ENCODE results near the gene ARSA.
"Not testable (repeated sequence)": the region's sequence is repeated elsewhere in the genome, so short reads cannot be mapped to it uniquely, and the experiment has no call there.

The ARSA gene

DNA sequence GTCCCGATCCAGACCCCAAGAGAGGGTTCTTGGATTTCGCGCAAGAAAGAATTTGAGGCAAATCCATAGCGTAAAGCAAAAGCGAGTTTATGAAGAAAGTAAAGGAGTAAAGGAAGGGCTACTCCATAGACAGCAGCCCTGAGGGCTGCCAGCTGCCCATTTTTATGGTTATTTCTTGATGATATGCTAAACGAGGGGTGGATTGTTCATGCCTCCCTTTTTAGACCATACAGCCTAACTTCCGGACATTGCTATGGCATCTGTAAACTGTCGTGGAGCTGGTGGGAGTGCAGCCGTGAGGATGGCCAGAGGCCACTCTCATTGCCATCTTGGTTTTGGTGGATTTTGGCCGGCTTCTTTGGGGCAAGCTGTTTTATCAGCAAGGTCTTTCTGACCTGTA lies 25.3 kb upstream of the ARSA start:
- no peak for DNase-seq

DNA sequence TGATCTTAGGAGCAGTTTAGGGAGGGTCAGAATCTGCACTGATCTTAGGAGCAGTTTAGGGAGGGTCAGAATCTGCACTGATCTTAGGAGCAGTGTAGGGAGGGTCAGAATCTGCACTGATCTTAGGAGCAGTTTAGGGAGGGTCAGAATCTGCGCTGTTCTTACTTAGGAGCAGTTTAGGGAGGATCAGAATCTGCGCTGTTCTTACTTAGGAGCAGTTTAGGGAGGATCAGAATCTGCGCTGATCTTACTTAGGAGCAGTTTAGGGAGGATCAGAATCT lies 15.8 kb upstream of the ARSA start:
- not testable (repeated sequence) for DNase-seq

DNA sequence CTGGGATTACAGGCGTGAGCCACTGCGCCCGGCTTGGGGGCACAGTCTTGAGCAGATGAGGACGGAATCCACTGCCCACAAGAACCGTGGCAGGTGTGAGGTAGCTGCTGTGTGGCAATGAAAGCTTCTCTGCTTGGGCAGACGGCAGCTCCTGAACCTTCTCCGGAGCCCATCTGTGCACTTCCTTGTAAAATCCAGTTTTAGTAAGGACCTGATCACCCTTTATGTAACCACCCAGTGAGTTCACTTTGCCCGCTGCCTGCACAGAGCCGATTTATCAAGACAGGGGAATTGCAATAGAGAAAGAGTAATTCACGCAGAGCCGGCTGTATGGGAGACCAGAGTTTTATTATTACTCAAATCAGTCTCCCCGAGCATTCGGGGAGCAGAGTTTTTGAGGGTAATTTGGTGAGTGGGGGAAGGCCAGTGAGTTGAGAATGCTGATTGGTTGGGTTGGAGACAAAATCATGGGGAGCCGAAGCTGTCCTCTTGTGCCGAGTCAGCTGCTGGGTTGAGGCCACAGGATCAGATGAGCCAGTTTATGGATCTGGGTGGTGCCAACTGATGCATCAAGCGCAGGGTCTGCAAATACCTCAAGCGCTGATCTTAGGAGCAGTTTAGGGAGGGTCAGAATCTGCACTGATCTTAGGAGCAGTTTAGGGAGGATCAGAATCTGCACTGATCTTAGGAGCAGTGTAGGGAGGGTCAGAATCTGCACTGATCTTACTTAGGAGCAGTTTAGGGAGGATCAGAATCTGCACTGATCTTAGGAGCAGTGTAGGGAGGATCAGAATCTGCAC lies 15.3 kb upstream of the ARSA start:
- not testable (repeated sequence) for DNase-seq

DNA sequence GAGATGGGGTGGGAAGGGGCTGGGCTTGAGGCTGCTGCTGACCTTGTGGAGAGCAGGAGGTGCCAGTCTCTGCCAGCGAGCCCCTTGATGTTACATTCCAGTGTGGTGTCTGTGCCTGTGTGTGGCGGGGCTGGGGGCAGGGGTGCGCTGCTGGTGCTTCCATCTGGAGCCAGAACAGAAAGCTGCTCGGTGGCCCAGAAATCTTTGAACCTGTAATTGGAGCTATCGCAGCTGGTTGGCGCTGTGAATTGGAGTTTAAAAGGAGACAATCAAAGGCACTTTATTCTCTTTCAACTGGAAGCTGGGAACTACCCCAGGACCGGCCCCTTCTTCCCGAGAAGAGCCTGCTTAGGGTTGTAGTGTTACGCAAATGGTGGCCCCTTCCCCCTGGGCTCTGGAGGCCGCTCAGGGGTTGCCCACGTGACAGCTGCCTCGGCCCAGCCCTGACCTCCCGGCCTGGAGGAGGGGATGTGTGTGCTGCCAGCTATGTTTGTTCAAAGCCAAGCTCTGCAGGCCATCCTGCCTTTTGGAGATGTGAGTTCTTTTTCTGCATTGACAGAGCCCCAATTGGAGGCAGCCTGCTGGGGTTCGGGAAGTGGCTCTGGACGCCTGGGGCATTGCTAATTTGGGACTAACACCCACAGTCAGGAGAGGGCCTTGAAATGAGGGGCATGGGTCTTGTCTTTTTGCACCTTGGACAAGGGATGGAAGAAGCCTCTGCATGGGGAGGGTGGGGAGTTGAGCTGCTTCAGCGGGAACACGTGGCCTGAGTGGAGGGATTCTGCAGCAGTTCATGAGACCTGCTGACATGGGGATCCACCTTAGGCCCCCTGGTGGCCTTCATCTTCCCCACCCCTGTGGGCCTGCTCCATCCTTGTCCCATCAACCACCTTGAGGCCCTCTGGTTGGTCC lies 14.0 kb upstream of the ARSA start:
- DNase-seq, result no peak

DNA sequence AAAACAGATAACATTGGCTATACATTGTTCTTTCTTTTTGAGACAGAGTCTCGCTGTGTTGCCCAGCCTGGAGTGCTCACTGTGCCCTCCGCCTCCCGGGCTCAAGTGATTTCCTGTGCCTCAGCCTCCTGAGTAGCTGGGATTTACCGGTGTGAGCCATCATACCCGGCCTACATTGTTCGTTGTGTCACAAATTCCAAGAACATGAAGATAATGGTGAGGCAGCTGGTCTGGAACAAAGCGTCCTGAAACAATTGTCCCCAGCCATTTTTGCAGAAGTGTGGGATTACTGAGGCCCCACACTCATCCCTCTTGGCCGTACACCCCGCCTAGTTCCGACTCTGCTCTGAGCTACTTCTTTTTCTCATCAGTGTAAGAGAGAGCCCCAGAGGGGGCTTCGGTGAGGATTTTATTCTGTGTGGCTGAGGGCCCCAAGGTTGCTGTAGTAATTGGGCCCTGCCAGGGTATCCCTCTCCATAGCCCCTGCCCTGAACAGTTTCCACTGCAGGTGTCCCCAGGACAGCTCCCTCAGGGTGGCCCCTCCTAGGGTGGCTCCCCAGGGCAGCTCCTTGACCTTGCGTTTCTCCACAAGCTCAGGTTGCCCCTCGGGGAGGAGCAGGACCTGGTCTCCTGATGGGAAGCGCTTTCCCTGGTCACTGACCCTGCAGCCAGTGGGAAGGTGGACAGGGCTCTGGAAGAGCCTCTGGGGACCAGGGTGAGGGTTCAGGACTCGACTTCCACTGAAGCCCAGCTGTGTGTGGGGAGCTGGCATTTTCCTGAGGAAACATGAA lies 13.1 kb upstream of the ARSA start:
- DNase-seq, result no peak

DNA sequence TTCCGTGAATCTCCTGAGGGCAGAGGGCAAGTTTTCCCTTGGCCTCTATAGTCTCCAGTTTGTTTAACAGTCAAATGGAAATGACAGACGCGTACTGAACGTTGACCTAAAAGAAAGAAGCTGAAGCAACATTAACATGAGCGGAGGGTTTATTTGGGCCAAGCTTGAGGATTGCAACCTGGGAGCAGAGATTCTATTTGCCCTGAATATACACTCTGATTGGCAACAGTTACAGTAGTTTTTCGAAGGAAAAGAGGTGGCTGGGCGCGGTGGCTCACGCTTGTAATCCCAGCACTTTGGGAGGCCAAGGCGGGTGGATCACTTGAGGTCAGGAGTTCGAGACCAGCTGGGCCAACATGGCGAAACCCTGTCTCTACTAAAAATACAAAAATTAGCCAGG lies 12.3 kb upstream of the ARSA start:
- not testable (repeated sequence) for DNase-seq

DNA sequence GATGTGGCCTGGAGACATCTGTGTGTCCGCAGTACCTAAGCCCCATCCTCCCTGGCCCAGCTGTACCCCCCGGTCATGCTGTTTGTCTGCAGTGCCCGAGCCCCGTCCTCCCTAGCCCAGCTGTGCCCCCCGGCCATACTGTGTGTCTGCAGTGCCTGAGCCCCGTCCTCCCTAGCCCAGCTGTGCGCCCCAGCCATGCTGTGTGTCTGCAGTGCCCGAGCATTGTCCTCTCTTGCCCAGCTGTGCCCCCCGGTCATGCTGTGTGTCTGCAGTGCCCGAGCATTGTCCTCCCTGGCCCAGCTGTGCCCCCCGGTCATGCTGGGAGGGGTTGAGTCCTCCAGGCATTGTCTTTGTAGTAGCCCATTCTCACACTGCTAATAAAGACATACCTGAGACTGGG lies 7.6 kb upstream of the ARSA start:
- DNase-seq, result no peak

DNA sequence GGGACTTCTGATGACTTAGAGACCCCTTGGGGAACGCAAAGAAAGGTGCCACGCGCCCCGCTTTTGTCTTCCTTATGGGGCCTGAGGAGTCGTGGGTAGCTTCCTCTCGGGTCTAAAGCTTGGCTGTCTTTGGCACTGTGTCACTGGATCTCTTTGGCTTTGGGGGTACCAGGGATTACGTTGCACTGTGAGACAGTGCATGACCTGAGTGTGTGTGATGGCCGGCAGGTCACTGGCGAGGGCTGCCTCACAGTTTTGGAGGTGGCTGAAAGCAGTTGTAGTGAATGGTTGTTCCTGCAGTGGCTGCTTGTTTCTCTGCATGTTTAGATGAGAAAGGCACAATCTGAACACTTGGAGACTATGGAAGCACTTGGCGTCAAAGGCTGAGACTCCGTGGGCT lies 5.8 kb upstream of the ARSA start:
- DNase-seq, result no peak

DNA sequence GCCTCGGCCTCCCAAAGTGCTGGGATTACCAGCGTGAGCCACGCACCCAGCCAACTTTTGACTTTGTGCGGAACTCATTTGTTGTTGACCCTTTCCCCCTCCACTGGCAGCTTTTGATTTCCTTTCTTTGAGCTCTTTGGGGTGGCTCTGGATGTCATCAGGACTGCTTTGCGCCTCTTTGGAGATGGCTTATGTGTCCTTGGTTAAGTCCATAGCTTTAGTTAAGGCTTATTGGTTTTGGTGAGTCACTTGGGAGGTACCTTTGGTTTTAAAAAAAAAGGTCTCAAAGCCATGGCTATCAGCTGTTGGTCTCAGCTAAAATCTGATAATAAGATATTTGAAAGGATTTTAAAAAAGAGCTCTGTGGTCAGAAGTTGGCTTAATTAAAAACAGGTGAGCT lies 5.1 kb upstream of the ARSA start:
- no peak for DNase-seq

DNA sequence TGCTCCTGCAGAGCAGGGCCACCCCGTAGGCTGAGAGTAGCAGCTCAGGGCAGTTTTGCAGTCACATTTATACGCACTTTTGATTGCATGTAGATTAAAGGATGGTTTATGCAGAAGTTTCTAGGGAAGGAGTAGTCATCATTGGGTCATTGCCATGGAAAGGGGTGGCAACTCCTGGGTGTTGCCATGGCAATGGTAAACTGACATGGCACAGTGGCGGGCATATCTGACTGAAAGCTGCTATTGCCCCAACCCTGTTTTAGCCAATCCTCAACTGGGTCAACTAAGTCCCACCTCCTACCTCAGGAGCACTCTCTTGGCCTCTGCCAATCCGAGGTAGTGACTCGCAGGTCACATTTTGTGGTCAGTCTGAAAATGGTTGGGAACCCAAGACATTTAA lies 2.4 kb upstream of the ARSA start:
- DNase-seq, result no peak

DNA sequence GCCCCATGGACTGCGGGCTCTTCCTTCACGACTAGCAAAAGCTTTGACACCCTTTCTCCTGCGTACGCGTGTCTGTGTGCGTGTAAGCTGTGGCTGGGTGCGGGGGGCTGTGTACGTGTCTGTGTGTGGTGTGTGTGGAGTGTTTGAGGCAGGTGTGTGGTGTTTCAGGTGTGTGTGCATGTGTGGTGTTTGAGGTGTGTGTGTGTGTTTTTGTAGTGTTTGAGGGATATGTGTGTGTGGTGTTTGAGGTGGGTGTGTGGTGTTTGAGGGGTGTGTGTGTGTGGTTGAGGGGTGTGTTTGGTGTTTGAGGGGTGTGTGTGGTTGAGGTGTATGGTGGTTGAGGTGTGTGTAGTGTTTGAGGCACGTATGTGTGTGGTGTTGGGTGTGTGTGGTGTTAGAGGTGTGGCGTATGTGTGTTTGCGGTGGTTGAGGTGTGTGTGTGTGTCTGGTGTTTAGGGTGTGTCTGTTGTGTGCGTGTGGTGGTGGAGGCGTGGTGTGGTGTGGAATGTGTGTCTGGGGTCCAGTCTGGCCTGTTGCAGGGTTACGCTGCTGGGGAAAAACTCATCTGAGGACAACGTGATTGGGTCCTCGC lies 687 bp upstream of the ARSA start:
- no peak for DNase-seq

DNA sequence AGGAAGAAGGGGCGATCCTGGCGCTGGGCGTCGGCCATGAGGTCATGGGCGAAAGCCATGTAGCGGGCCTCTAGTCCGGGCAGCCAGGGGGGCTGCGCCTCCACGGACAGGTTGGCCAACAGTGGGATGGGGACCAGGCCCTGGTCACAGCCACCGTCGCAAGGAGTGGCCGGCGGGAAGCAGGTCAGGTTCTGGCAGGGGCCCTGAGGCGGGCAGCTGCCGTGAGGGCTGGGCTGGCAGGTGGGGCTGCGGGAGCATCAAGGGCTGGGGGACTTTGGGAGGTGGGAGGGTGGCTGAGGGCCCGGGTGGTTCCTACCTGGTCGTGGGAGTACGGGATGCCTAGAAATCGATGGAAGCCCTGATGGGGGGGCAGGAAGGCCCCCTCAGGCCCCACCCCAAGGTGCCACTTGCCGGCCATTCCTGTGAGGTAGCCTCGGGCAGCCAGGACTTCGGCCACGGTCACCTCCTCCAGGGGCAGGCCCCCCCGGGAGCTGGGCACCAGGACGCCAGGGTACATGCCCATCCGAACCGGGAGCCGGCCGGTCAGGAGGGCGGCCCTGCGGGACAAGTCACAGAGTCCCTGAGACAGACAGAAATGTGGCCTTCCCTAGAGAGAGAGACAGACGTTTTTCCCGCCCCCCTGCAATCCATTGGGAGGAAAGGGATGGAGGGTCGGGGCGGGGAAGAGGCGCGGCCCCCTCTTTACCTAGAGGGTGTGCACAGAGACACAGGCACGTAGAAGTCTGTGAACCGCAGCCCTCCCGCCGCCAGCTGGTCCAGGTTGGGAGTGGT lies 906 bp downstream of the ARSA start:
- no peak for DNase-seq

DNA sequence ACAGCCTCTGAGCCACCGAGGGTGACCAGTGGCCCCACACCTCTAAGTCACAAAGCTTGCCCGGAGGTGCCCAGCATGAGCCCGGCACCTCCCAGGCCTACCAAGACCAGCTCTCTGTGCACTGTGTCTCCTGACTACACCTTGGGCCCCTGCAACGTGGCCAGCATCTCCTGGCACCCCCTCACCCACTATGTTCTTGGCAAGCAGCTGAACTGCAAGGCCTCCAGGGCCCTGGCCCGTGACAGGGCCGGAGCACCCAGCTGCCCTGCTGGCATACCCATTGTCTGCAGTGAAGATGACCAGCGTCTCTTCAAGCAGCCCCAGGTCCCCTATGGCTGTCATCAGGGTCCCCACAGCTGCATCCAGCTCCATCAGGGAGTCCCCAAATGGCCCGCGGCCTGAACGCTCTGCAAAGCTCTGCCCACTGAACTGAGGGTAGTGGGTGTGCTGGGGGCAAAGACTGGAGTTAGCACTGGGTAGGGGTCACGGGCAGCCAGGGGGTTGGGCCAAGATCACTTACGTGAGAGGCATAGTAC lies 1.6 kb downstream of the ARSA start:
- DNase-seq, result no peak

DNA sequence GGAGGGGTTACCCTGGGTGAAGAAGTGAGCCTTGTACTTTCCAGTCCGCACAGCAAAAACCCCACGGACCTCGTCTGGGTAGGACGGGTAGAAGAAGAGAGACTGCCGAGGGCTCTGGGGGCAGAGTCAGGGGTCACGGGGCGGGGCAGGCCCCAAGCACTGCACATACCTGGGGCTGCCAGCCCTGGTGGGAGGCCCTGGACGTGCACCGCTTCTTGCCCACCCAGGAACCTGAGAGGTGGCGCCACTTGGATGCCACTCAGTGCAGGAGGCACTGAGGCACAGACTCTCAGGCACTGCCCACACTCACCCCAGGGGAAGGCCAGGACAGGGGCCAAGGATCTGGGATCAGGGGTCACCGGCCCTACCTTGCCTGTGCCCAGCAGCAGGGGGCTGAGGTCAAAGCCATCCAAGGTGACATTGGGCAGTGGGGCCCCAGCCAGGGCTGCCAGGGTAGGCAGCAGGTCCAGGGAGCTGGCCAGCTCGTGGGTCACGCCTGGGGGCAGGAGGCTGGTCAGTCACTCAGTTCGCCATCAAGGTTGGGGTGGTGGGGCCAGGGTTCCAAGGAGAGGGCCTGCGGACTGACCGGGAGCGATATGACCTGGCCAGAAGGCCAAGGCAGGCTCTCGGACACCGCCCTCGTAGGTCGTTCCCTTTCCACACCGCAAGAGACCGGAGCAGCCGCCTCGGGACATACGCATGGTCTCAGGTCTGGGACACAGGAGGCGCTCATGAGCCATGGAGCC lies 2.2 kb downstream of the ARSA start:
- DNase-seq, result no peak

DNA sequence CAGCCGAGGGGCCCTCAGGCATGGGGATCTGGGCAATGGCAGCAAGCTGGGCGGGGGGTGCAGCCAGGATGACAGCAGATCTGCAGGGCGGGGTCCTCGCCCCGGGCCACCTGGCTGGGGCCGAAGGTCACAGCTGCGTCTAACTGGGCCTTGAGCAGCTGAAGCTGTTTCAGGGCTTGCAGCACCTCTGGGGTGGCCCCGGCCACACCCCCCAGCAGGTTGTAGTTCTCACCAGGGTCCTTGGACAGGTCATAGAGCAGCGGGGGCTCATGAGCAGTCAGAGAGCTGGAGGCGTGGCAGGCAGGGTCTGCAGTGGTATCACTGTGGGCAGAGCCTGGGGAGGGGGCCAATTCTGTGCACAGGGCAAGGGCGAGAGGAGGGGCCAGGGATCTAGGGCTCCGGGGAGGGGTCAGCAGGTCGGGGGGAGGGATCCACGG lies 2.8 kb downstream of the ARSA start:
- no peak for DNase-seq

DNA sequence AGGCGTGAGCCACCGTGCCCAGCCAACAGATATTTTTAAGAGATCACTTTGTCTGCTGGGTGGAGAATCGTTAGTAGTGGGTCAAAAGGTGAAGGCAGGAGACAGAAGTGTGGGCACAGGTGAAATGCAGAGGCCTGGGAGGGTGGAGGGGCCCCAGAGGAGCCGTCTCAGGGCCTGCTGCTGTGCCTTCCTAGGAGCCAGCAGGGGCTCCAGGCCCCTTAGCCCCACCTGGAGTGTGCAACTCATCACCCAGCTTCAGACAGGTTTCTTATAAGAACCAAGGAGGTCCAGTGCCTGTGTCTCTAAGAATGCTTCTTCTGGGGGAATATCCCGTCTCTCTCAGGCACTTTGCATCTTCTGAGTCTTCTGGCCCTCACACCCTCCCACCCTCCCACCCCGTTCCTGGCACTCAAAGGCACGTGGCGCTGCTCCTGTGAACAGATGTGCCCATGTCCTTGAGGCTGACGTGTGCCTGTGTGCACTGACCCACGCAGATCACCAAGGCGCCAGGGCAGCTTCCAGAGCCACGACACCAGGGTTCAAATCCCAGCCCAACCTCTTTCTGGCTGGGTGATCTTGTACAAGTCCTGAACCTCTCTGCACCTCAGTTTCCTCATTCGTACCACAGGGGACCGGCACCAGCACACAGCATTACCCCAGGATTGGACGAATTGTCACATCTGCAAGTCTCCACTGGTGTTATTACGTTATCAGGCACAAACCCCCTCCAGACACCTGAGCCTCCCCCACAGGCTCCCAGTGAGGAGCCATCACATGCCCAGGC lies 3.4 kb downstream of the ARSA start:
- DNase-seq, result no peak

DNA sequence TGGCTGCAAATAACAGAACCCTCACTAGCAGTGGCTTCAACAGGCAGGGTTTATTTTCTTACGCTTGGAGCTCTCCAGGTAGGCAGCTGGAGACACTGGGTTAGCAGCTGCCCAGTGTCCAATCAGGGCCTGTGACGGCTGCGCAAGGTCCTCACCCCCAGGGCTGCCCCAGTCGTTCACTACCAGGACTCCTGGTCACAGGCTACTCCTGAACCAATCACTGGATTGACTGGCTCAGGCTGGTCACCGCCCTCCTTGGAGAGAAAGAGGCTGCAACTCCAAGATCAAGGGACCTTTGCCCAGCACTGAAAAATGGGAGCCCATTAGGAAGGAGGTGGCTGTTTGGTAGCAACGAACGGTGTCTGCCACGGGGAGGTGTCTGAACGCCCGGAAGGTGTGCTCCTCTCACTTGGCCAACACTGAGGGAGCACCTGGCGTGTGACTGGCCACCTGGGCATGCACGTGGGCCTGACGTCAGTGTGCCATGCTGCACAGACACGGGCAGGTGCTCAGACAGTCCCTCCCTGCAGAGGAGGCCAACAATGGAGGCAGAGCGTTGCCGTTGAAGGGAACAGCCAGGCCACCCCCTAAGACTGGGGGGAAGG lies 5.1 kb downstream of the ARSA start:
- DNase-seq, result no peak

DNA sequence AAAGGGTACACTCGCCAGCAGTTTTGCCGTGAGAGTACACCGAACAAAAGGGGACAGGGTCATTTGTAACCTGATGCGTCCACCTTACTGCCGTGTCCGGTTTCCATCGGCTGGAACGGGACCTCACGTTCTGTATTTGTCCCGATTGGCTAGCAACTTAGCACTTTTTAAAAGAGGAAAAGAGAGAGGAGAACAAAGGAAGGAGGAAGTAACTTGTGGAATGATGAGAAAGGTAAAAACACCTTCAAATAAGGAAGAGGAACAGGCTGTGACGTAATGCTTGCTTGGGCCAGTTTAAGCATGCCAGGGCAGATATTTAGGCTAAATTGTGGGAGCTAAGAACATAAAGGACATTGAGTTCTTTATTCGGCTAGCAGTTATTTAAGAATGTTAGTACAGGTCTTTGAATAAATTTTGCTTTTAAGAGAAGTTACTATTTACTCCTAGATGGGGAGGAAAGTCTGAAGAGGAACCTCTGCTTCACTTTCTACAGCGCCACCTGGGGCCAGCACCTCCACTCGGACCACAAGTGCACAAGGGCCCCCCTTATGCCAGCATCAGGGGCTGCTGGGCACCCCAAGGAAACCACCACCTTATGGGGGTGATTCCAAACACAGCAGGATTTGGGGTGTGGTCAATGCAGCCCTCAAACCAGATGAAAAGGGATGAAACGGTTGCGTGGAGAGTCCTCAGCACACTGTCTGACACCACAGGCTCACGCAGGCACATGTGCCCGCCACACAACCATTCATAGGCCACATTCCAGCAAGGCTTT lies 5.8 kb downstream of the ARSA start:
- DNase-seq, result peak; percentile 42

DNA sequence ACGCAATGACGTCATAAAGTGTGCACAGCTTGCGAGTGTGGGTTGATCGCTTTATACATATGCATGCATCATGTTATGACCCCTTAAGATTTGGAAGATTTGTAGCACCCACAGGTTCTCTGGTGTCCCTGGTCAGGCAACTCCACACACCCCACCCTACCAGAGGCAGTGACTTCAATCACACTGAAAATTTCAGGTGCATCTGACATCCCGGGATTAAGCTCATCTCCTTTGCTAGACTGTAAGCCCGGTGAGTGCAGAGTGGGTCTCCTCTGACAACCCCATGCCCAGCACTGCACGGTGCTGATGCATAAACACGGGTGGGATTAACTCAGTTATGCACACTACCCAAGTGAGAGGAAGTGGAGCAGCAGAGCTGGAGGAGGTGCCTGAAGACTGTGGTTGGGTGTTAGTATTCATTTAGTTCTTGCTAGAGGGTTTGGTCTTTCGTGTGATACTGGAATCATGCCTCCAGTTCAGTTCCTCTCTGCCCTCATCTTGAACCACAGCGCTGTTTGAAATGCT lies 6.5 kb downstream of the ARSA start:
- peak; percentile 65 for DNase-seq

Measured in KG1 (cell line).